Epidermal melanocyte (primary cell): ENCODE results near the gene MAD1L1.

Experiments used
- DNase-seq: peaks from one replicate; pipeline ENCODE4 v3.0.0; 2011; ENCODE audit warnings: low spot score; ENCODE audit not compliant: insufficient read length

The MAD1L1 gene

GRCh38 chr7:1945558-1945957 is 287.2 kb downstream of the MAD1L1 start:
- DNase-seq = no peak

- no peak for DNase-seq
Observed at GRCh38 chr7:1944619-1945210, 288.0 kb downstream of the MAD1L1 start.

- DNase-seq = no peak
Observed at GRCh38 chr7:1943933-1944618, 288.7 kb downstream of the MAD1L1 start.

GRCh38 chr7:1943326-1943725 is 289.4 kb downstream of the MAD1L1 start:
- no peak for DNase-seq

- no peak for DNase-seq
Observed at GRCh38 chr7:1942941-1943289, 289.8 kb downstream of the MAD1L1 start.

- DNase-seq = no peak
Observed at GRCh38 chr7:1942243-1942940, 290.4 kb downstream of the MAD1L1 start.

- no peak for DNase-seq
Observed at GRCh38 chr7:1941464-1942242, 291.1 kb downstream of the MAD1L1 start.

GRCh38 chr7:1940863-1941262 is 291.9 kb downstream of the MAD1L1 start:
- DNase-seq = no peak

- DNase-seq = peak; percentile 93
Observed at GRCh38 chr7:1940402-1940786, 292.4 kb downstream of the MAD1L1 start.

GRCh38 chr7:1939434-1940401 is 293.0 kb downstream of the MAD1L1 start:
- no peak for DNase-seq

GRCh38 chr7:1938788-1939433 is 293.8 kb downstream of the MAD1L1 start:
- no peak for DNase-seq

GRCh38 chr7:1937252-1937605 is 295.5 kb downstream of the MAD1L1 start:
- no peak for DNase-seq

- DNase-seq = no peak
Observed at GRCh38 chr7:1936531-1937251, 296.1 kb downstream of the MAD1L1 start.

GRCh38 chr7:1936006-1936310 is 296.8 kb downstream of the MAD1L1 start:
- DNase-seq = no peak

- DNase-seq = no peak
Observed at GRCh38 chr7:1935176-1936005, 297.4 kb downstream of the MAD1L1 start.

- no peak for DNase-seq
Observed at GRCh38 chr7:1934756-1935155, 298.0 kb downstream of the MAD1L1 start.

- no peak for DNase-seq
Observed at GRCh38 chr7:1934017-1934416, 298.7 kb downstream of the MAD1L1 start.

GRCh38 chr7:1933066-1933750 is 299.5 kb downstream of the MAD1L1 start:
- no peak for DNase-seq

GRCh38 chr7:1931951-1932270 is 300.8 kb downstream of the MAD1L1 start:
- DNase-seq = no peak
